ENCODE measurements around the gene CLHC1.
"Not testable (repeated sequence)": the region's sequence is repeated elsewhere in the genome, so short reads cannot be mapped to it uniquely, and the experiment has no call there.

The CLHC1 gene

DNA sequence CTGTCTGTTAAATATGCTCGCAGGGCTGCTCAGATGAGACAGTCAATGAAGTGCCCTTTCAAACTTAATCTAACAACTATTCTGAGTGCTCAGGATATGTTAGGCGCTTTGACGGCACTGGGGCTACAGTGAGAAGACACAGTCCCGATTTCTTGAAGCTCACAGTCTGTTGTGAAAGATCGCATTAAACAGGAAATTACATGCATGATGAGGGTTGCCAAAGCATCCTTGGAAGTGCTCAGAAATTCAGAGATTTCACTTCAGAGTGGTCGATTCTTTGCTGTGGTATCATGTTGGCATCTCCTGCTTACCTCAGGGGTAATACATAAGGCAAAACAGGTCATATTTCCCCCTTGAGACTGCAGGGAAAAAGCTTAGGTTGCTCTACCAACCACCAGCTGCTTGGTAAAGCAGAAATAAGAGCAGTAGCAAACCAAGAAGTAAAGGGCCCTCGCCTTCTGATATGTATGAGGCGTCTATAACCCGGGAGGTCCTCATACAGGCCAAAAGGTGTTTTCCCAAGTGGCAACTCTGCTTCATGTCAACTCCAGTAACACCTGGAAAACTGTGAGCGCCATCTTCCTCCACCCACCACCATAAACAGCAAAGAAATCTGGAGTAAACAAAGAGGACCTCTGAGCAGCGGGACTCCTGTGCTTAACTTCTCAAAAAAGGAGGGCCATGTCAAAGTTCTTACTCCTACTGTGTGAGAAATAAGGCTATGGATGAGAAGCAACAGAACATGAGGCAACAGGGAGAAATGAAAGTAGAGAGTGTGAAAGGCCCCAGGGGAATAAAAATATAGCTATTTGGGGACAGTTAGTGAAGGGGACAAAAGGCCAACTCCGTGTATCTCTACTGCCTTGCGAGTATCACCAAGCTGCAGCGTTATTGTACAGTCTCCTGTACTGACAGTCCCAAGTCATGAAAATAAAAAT lies 79.3 kb downstream of the CLHC1 start:
- DNase-seq, result no peak

DNA sequence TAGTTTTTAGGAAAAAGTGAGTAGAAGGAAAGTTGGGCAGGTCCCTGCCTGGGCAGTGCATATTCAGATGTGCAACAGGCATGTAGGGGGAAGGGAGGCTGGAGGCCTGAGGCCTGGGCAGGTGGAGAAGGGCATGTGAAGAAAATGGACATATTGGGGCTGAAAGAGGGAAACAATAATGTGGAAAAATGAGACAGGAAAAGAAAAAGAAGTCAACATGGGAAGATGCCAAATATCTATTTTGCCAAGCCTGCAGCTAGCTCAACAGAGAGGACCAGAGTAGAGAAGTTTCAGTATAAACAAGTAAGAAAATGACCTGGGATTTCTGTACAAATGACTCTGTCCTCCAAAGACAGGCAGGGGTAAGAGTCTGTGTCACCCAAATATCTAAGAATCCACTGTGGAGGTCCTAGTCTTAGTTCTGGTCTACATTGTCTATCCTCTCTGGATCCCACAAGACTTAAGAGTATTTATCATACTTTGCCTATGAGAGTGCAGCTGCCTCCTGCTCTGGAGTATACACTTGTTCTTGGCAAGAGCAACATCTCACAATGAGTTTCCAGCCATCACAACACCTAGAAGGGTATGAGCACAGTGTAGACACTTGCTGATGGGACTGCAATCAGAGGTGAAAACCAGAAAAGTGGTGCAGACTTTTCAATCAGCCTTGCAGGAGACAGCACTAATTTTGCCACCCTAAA lies 80.2 kb downstream of the CLHC1 start:
- no peak for DNase-seq

DNA sequence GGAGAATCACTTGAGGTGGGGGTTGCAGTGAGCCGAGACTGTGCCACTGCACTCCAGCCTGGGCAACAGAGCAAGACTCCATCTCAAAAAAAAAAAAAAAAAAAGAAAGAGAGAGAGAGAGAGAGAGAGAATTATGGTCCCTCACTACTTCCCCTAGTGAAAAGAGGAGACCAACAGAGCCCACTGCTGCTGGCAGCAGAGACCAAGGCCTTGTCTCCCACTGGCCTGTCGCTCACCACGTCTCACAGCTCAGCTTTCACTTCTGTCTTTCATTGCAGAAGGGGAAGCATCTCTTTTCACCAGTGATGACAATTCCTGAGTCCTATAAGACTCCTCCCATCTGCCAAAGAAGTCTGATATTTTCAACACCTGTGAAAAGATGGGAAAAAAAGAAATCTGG lies 81.3 kb downstream of the CLHC1 start:
- peak; percentile 13 for DNase-seq

DNA sequence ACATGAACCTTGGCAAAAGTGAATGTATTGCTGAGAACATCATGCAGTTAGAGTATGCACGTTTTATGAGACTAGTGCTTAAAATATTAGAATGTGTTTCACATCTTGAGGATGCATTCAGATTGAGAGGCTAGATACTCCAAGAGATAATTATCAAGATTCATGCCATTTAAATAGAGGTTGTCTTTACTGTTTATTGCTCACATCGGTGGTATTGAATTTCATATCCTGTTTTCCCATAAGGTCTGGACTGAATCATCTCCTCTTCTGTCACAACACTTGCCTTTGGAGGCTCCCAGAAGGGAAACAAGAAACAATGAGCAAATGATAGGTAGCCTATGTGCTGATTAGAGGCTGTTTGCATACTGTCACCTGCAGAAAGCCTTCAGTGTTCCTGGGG lies 83.8 kb downstream of the CLHC1 start:
- DNase-seq, result no peak

DNA sequence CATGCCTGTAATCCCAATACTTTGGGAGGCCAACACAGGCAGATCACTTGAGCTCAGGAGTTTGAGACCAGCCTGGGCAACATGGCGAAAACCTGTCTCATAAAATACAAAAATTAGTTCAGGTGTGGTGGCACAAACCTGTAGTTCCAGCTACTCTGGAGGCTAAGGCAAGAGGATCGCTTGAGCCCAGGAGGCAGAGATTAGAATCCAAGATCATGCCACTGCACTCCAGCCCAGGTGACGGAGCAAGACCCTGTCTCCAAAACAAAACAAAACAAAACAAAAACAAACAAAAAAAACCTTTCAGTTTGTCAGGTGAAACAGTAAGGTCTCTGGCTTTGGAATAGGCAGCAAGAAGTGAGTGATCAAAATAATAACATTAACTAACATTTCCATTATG lies 84.6 kb downstream of the CLHC1 start:
- DNase-seq, result no peak

DNA sequence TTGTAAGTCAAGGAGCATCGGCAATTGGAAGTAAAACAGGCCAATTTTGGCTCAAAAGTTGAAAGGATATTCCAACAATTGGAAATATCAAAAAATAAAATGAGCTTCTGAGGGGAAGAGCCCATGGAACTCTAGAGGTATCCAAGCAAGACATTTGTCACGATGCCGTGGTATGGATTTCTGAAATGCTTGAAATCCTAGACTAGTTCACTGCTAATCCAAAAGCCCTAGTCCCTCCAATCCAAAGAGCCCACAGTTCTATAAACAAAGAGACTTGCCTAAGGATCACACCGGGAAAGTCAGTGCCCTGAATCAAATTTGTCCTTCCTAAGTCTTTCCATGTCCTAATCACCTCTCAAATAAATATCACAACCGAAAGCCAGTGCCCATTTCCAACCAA lies 85.1 kb downstream of the CLHC1 start:
- no peak for DNase-seq

DNA sequence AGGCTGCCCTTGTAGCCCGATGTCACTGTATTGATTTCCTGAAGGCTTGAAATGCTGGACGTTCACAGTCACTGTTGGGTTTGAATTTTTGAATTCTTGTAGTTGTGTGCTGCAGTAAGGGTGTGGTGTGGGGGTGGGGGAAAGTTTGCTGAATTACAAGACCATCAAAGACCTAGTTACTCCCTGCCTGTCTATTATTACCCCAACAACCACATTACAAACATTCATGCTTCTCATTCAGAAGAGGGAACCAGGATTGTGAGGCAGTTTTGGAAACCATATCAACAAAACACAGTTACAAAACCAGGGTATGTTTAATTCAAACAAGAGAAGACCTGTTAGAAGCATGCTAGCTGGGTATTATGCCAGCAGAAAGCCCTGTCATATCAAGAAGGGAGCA lies 85.8 kb downstream of the CLHC1 start:
- DNase-seq, result no peak

DNA sequence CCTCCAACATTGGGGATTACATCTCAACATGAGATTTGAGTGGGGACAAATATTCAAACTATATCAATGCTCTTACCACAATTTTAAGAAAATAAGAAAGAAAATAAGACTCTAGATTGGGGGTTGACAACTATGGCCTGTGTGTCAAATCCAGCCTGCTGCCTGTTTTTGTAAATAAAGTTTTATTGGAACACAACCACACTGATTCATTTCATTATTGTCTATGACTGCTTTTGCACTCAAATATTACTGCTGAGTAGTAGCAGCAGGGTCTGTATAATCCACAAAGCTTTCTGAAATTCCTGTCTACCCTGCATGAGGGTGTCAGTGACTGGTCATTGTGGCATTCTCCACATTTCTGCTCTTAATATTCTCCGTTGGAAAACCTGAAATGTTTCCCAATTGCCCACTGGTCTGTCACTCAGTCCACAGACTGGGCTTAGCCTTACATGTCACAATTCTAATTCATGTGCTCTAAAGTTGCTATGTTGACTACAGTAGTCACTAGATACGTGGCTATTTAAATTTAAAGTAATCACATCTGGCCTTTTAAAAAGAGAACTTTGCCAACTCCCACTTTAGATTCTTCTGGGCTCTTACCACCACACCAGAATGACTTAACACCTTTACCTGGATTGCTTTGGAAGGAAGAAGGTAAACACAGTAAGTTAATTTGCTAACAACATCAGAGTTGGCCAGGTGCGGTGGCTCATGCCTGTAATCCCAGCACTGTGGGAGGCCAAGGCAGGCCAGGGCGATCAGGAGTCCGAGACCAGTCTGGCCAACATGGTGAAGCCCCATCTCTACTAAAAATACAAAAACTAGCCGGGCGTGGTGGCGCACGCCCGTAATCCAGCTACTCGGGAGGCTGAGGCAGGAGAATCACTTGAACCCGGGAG lies 86.9 kb downstream of the CLHC1 start:
- DNase-seq, result no peak

DNA sequence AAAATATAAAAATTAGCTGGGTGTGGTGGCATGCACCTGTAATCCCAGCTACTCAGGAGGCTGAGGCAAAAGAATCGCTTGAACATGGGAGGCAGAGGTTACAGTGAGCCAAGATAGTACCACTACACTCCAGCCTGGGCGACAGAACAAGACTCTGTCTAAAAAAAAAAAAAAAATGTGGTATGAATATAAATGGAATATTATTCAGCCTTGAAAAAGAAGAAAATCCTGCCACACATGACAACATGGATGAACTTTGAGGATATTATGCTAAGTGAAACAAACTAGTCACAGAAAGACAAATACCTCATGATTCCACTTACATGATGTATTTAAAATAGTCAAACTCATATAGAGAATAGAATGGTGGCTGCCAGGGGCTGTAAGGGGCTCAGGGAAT lies 88.4 kb downstream of the CLHC1 start:
- not testable (repeated sequence) for DNase-seq

DNA sequence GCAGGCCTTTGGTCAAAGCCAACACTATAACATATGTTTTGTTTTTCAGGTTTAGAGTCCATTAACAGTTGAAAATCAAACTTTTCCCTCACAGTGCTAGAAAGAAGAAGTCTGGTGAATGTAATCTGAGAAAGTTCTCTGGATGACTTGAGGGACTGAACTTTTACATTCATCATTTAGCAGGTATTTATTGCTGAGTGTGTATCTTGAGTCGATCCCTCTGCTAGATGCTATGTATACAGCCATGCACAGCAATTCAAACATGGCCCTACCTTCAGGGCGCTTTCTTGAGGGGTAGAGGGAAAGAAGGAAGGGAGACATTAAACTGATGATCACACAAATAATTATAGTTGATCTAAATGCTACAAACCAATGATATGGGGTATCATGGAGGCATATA lies 89.6 kb downstream of the CLHC1 start:
- no peak for DNase-seq

DNA sequence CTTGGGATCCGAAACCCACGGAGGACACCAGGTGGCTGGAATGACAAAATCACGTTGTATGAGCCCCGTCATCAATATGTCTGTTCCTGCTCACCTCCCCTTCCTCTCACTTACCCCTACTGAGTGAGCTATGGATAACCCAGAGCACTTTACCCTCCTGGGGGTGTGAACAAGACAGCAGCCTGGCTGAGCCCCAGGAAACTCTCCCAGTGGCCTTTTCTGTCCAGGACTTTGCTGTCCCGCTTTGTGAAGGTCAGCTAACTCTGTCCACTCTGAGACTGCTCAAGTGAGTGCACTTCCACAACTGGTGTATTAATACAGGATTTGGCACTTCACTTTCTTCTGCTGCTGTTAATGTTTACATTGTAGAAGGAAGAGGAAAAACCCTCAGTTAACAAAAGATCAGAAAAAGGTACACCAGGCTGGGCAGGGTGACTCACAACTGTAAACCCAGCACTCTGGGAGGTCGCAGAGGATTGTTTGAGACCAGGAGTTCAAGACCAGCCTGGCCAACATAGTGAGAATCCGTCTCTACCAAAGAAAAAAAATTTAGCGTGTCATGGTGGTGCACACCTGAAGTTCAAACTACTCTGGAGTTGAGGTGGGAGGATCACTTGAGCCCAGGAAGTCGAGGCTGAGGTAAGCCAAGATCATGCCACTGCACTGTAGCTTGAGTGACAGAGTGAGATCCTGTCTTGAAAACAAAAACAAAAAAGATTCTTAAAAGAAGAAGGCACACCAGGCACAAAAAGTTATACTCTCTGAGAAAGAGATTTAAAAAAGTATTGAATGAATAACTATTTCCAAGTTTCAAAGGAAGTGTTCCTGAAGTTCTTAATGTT lies 90.3 kb downstream of the CLHC1 start:
- no peak for DNase-seq

DNA sequence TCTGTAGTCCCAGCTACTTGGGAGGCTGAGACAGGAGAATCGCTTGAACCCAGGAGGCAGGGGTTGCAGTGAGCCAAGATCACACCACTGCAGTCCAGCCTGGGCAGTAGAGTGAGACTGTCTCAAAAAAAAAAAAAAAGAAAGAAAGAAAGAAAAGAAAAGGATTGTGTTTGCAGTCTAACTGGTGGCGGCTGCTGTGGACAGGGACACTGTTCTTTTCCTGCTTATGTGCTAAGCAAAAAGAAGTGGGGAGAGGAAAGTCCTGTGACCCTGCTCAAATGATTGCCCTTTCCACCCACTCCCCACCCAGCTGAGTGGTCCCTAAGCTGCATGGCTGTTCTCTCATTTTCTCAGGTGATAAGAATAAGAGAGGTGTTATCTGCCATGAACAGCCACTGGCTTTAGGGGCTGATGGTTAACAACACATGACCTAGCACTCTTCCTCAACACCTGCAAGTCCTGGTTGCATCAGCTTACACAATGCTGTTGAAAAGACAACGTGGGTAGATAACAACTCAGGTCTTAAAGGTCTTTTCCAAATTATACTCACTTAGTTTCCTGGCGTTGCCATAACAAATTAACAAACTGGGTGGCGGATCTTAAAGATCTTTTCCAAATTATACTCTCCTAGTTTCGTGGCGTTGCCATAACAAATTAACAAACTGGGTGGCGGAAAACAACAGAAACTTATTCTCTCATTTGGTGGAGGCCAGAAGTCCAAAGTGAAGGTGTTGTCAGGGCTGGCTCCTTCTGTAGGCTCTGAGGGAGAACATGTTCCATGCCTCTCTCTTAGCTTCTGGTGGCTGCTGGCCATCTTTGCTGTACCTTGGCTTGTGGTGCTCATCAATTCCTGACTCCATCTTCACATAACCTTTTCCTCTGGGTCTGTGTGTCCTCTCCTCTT lies 91.5 kb downstream of the CLHC1 start:
- no peak for DNase-seq

DNA sequence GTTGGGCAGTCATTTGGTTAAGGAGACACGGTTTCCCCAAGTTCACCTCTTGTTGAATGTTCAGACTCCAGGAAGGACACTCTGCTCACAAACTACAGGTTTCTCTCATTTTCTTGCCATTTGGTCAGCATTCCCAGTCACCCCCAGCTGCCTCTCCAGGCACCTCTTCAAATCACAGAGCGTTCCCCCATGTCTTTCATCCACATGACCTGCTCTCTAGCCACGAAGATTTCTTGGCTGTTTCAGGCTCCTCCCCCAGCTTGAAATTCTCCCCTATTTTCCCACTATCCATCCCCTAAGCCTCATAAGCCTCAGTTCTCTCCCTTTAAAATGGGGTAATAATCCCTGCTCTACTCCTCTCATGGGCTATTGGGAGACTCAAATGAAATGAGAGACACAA lies 92.8 kb downstream of the CLHC1 start:
- no peak for DNase-seq

DNA sequence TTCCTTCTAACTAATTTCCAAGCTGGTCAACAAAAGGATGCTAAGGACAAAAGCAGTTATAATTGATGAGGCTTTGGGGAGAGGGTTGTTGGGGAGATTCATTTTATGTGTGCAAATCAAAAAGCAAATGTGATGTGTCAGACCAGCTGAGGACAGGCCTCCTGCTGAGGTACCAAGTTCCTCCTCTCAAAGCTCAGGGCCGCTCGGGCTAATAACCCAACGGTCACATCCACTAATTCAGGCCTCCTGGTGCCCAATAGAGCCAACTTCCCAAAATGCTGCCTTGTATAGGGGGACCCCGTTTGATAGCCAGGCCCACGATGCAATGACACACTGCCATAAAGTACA lies 93.2 kb downstream of the CLHC1 start:
- DNase-seq, result no peak

DNA sequence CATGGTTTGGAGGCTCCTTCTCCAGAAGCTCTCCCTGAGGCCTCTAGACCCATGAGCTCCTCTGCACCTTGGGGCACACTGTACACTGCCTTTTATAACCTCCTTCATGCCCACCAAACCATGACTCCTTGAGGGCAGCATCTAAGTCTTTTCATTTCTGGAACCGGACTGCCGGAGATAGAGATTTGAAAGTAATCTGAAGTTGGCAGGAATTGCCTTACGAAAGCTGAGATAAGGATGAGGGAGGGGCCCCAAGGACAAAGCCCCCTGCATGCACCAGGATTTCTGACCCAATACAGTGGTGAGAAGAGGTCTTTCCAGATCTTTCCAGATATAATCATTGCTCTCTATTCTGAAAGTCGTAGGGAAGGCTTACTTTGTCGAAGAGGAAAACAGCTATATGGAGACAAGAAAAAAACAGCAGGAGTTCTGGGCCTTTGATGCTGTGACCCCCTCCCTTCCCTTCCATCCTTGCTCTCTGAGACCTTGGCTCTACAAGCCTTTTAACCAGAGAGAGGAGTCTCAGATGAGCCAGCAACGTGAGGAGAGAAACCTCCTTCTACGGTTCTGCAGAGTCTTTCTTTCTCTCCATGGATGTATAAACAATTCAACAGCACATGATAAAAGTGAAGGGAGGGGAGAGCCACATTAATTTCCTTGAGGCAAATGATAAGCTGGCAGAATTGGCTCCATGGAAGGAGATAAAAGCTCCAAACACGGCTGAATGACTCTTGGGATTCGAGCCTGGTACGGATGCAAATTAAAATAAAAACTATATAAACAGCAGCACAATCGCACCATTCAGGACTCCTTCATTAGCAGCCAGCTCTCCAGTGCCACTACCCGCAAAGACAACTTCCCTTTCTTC lies 93.8 kb downstream of the CLHC1 start:
- no peak for DNase-seq

DNA sequence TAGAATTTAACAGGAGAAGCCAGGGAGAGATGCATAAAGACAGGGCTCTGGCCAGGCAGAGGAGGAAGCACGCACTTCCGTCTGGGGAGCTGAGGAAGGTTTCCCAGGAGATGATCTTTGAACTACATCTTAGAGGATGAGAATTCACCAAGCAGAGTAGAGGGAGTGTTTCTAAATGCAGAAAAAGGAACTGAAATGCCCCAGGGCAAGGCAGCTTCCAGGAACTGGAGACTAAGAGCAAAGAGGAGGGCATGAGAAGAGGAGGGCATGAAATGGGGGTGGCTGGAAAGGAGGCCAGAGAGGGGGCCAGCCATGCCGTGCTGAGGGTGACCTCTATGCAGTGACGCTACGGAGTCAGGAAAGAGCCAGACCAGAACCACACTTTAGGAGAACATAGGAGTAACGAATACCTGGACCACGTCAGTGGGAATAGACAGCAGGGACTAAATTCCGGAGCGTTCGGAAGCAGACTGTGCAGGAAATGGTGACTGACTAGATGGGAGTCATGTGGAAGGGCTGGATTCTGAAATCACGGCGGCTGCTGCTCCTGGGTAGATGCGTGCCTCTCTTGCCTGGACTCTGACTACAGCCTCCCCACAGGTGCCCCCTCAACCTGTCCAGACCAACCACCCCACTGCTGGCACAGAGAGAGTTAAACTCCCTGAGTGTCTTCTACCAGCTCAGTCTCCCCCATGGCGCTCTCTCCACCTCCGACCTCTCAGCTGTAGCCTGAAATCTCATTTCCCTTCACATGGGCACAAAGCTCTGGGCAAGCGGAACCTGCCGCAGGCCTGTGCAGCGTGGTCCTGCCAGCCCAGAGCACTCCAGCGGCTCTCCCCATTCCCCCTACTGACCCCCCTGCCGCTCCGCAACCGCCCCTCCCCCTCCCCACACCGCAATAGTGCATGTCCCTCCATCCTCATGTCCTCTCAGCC lies 94.8 kb downstream of the CLHC1 start:
- no peak for DNase-seq

DNA sequence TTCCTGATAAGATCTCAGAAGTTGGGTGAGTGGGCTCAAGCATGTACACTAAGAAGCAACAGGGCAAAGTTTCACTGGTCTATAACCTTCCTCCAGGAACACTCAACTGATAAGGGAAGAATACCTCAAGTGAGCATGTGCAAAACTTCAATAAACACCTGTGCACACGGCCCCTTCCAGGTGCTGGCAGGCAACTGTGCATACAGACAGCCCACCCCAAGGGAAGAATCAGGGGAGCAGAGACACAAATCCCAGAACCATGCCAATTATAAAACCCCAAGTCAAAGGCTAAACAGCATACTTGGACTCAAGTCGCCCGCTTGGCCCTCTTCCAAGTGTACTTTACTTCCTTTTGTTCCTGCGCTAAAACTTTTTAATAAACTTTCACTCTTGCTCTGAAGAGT lies 96.0 kb downstream of the CLHC1 start:
- DNase-seq, result no peak

DNA sequence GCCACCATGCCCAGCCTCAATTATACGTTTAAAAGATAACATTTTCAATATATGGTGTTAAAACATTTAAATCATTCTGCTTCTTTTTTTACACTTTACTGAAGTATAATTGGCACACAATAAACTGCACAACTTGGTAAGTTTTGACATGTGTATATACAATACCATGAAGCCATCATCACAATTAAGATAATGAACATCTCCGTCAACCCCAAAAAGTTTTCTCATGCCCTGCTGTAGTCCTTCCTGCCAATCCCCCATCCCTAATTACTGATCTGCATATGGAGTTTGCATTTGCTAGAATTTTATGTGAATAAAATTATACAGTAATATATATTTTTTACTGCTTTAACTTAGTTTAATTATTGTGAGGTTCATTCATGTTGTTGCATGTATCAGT lies 96.6 kb downstream of the CLHC1 start:
- no peak for DNase-seq

DNA sequence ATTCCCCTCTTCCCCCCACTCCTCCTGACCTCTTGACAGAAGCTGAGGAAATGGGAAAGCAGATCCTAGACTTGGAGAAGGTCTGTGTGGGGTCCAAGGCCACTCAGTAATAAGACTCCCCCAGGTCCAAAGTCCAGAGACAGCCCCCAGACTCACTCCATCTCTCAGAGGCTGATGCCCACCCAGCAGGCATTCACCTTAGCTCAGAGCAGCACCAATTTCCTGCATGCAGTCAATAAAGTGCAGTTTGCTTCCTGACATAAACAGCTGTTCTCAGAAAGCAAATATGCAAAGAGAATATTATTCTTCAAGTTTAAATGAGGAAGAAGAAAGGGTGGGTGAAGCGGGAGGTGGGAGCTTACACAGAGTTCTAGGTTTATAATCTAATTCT lies 97.8 kb downstream of the CLHC1 start:
- no peak for DNase-seq

Measured in CD4-positive, alpha-beta T cell treated with Interleukin-21 for 1 hour (primary cell).